PC-9 (cell line): ENCODE measurements around the gene ELAPOR1. TPM values are rescaled to one million over a fixed set of nuclear protein-coding genes. Genes with fewer than 3 reads are reported as not detected.

ENCODE experiments used
- Bru-seq: library from RNA; stranded (reverse); fragments of 400-500 nt; gene quantifications from one replicate; lab custom pipeline; 2021; lab: Mats Ljungman, UMichigan
- BruChase-seq, 2 experiments: library from RNA; stranded (reverse); fragments of 400-500 nt; gene quantifications; one replicate each; lab custom pipeline; 2021; lab: Mats Ljungman, UMichigan
- BruUV-seq: library from RNA; stranded (reverse); fragments of 400-500 nt; replicated peaks from 2 replicates; lab custom pipeline; 2021; lab: Mats Ljungman, UMichigan
- CTCF ChIA-PET: fragments of 300-600 bp; sonication (Branson Sonifier 250); formaldehyde crosslinking; loops from one replicate; lab custom pipeline; 2022; ENCODE audit warnings: antibody characterized with exemption; lab: Charles Lee
- POLR2A ChIA-PET: fragments of 300-600 bp; sonication (Branson Sonifier 250); formaldehyde crosslinking; loops from one replicate; lab custom pipeline; 2022; ENCODE audit warnings: antibody characterized with exemption; ENCODE audit not compliant: unreplicated experiment; lab: Charles Lee
- DNase-seq, 2 experiments: peaks; one replicate each; pipeline versions ENCODE4 v3.0.0 to v3.0.0-alpha.2; 2015 to 2022; ENCODE audit warnings: mixed read lengths in 1 of 2
- H2AFZ ChIP-seq: fragments of 200-600 bp; sonication (generic); 2 replicates; pipeline ENCODE4 v1.8.1; 2017; ENCODE audit warnings: antibody characterized with exemption
- H3F3A ChIP-seq: fragments of 200-600 bp; sonication (generic); 2 replicates; pipeline ENCODE4 v1.8.1; 2017; ENCODE audit warnings: antibody characterized with exemption, mild to moderate bottlenecking, low read depth; ENCODE audit not compliant: insufficient read depth
- H3K27ac ChIP-seq: fragments of 200-600 bp; sonication (generic); 2 replicates; pipeline ENCODE4 v1.6.1; 2016; ENCODE audit warnings: mixed run types
- H3K27me3 ChIP-seq: fragments of 200-600 bp; sonication (generic); 2 replicates; pipeline ENCODE4 v1.6.1; 2016; ENCODE audit warnings: low read depth, mixed run types; ENCODE audit not compliant: insufficient read depth
- H3K36me3 ChIP-seq: fragments of 200-600 bp; sonication (generic); 2 replicates; pipeline ENCODE4 v1.6.1; 2016; ENCODE audit warnings: low read depth, mixed run types
- H3K4me1 ChIP-seq: fragments of 200-600 bp; sonication (generic); replicated peaks from 2 replicates; pipeline ENCODE4 v1.6.1; 2016; ENCODE audit warnings: mixed run types; ENCODE audit not compliant: insufficient read depth
- H3K4me2 ChIP-seq: fragments of 200-600 bp; sonication (generic); 2 replicates; pipeline ENCODE4 v1.6.1; 2017; ENCODE audit warnings: mixed run types
- H3K4me3 ChIP-seq: fragments of 200-600 bp; sonication (generic); 2 replicates; pipeline ENCODE4 v1.6.1; 2016; ENCODE audit warnings: mixed run types
- H3K79me2 ChIP-seq: fragments of 200-600 bp; sonication (generic); 2 replicates; pipeline ENCODE4 v1.6.1; 2017; ENCODE audit warnings: low read depth, mixed run types
- H3K9me2 ChIP-seq: fragments of 200-600 bp; sonication (generic); 2 replicates; pipeline ENCODE4 v1.8.1; 2017; ENCODE audit warnings: mild to moderate bottlenecking; ENCODE audit not compliant: insufficient read depth
- H3K9me3 ChIP-seq: fragments of 200-600 bp; sonication (generic); 2 replicates; pipeline ENCODE4 v1.8.1; 2016; ENCODE audit warnings: low read depth; ENCODE audit not compliant: insufficient read depth
- H4K20me1 ChIP-seq: fragments of 200-600 bp; sonication (generic); 2 replicates; pipeline ENCODE4 v1.8.1; 2017; ENCODE audit not compliant: insufficient read depth
- CTCF ChIP-seq: fragments of 200-600 bp; sonication (generic); conservative IDR thresholded peaks from 2 replicates; pipeline ENCODE4 v1.6.1; 2017; ENCODE audit warnings: mixed run types, antibody characterized with exemption, mild to moderate bottlenecking, moderate library complexity
- EZH2 ChIP-seq: fragments of 200-600 bp; sonication (generic); IDR thresholded peaks from 2 replicates; pipeline ENCODE4 v1.8.0; 2017; ENCODE audit warnings: antibody characterized with exemption, low read depth
- intact Hi-C: fragments of 100-400 bp; cut with micrococcal nuclease; formaldehyde crosslinking; loops from one replicate; pipeline ENCODE4 v1.10.0; 2022; ENCODE audit not compliant: unreplicated experiment
- long read RNA-seq: library from polyadenylated mRNA; stranded (forward); transcript quantifications from one replicate; pipeline ENCODE4 v2.0.0, GENCODE V29; 2022
- total RNA-seq: library from RNA; stranded (reverse); gene quantifications from 2 replicates; pipeline ENCODE4 v1.2.3, GENCODE V29; 2021

The ELAPOR1 gene
- total RNA-seq, result 0.95 and 2.0 TPM in 2 replicates
- Bru-seq, nascent RNA, result percentile 24 among the genes with signal in this experiment
- percentile 23 among the genes with signal in this experiment for BruChase-seq, experiment 1, labeled RNA remaining after a 2-hour chase
- percentile 28 among the genes with signal in this experiment for BruChase-seq, experiment 2, labeled RNA remaining after a 6-hour chase
- long read RNA-seq, partial matches to known transcripts, result 0 of 2 reads
- long read RNA-seq, other reads (novel, unspliced or antisense), result 2 of 2 reads

DNA sequence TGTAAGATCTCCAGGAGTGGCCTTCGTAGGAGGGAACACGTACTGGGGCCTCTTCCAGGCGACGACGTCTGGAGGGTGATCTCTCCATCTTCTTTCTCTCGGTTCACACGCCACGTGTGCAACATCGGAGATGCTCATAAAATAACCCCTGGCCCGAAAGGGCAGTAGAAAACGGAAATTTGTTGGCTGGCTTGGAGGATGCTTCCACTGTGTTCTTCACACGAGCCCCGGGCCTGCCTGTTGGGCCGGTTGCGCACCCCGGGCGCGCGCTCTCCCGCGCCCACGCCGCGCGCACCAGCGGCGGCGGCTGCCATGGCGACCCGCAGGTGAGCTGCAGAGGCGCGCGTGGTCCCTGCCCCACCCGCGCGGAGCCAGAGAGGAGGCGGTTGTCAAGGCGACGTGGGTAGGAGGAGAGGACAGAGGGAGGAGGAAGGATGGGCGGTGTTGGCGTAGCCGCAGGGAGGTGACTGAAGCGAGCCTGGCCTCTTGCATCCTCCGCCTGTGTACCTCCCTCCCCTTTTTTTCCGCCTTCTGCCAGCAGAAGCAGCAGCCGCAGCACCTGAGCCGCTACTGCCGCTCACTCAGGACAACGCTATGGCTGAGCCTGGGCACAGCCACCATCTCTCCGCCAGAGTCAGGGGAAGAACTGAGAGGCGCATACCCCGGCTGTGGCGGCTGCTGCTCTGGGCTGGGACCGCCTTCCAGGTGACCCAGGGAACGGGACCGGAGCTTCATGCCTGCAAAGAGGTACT, at the start of gene ELAPOR1:
ELAPOR1 (plus strand) TSS at position 526 of the 752 bp plus-strand sequence; CDS start at position 595, 69 bp downstream.
- Histone ChIP-seq H3K4me1 (0 out of 2 replicates have a peak, but pooled peaks cover 3% of the 10 kb centered on the region), H3K79me2 (no peaks in the 10 kb centered on the region), H3K27me3 (no peaks in the 10 kb centered on the region), H3K4me2 (peak within 1 kb of the TSS; percentile 39), H4K20me1 (no peaks in the 10 kb centered on the region), H3K9me2 (no peaks in the 10 kb centered on the region), H3K36me3 (no peaks in the 10 kb centered on the region), H3K9me3 (no peaks in the 10 kb centered on the region), H3K4me3 (no peak within 1 kb of the TSS; the same call in 1 of the 2 replicates), H3F3A (peaks cover 6% of the 10 kb centered on the region; the same call in 1 of the 2 replicates), H3K27ac (no peak within 1 kb of the TSS), H2AFZ (no peak within 1 kb of the TSS)
- DNase-seq, result no peak
- TF ChIP-seq CTCF (no peak), EZH2 (no peak)
- no TSS peak for BruUV-seq
- POLR2A ChIA-PET, result no interaction called here
- intact Hi-C loops, result loop anchor here (2.0 to 5.0 kb wide), 4 partner anchors 25 to 601 kb away; partner anchors contain the start of gene CLCC1
- CTCF ChIA-PET, result interaction anchor here (0.6 kb wide), 1 partner anchor 72 kb away, joined by 4 read pairs; no protein-coding TSS in a partner anchor

DNA sequence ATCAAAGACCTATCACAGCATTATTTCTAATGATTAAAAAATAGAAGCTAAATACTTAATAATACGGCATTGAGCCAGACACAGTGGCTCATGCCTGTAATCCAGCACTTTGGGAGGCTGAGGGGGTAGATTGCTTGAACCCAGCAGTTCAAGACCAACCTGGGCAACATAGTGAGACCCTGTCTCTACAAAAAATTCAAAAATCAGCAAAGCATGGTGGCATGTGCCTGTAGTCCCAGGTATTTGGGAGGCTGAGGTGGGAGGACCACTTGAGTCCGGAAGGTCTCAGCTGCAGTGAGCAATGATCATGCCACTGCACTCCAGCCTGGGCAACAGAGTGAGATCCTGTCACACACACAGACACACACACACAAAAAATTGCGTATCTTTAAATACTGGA, 48.8 kb upstream of the ELAPOR1 start:
- peaks cover 9% of the 10 kb centered on the region; the same call in 1 of the 2 replicates for H3K79me2 ChIP-seq
- H2AFZ ChIP-seq, result no peak overlapping the region
- no peak overlapping the region for H3K4me3 ChIP-seq
- no peak for TF ChIP-seq CTCF
- no peak for TF ChIP-seq EZH2
- H3K4me2 ChIP-seq, result no peak overlapping the region
- 0 out of 2 replicates have a peak, but pooled peaks cover 4% of the 10 kb centered on the region for H4K20me1 ChIP-seq
- H3K9me2 ChIP-seq, result no peaks in the 10 kb centered on the region
- no peaks in the 10 kb centered on the region for H3K4me1 ChIP-seq
- ChIA-PET POLR2A (no interaction called here), CTCF (interaction anchor here (0.9 kb wide), 1 partner anchor 11 kb away, joined by 4 read pairs; the partner anchor contains the start of gene TAF13)
- peak in 1 of 2 experiments; percentile 28 for DNase-seq
- no peaks in the 10 kb centered on the region for H3K27me3 ChIP-seq
- no peak overlapping the region for H3K27ac ChIP-seq
- H3K36me3 ChIP-seq, result peaks cover 34% of the 10 kb centered on the region; the same call in 1 of the 2 replicates
- H3K9me3 ChIP-seq, result no peaks in the 10 kb centered on the region
- BruUV-seq, result no TSS peak
- intact Hi-C loops, result no loop called here
- peaks cover 14% of the 10 kb centered on the region; the same call in 1 of the 2 replicates for H3F3A ChIP-seq

GRCh38 chr1:109067883-109068282, 46.0 kb upstream of the ELAPOR1 start:
- Histone ChIP-seq H3K9me2 (no peaks in the 10 kb centered on the region), H3K9me3 (no peaks in the 10 kb centered on the region), H3K79me2 (peaks cover 24% of the 10 kb centered on the region), H3K27ac (no peak overlapping the region), H3K36me3 (peaks cover 34% of the 10 kb centered on the region; the same call in 1 of the 2 replicates), H3K4me2 (no peak overlapping the region), H2AFZ (no peak overlapping the region), H3K27me3 (no peaks in the 10 kb centered on the region), H3F3A (peaks cover 10% of the 10 kb centered on the region; the same call in 1 of the 2 replicates), H4K20me1 (0 out of 2 replicates have a peak, but pooled peaks cover 4% of the 10 kb centered on the region), H3K4me3 (no peak overlapping the region), H3K4me1 (no peaks in the 10 kb centered on the region)
- peak in 1 of 2 experiments; percentile 30 for DNase-seq
- intact Hi-C loops, result no loop called here
- CTCF ChIA-PET, result no interaction called here
- TF ChIP-seq CTCF (no peak), EZH2 (no peak)
- POLR2A ChIA-PET, result no interaction called here
- no TSS peak for BruUV-seq
